Brain pericyte (primary cell): ENCODE data around the gene COL1A2.

ENCODE experiments used
- DNase-seq: peaks from one replicate; pipeline ENCODE4 v3.0.0-alpha.2; 2012; ENCODE audit warnings: low read depth, low spot score

The COL1A2 gene

GRCh38 chr7:94434042-94434441 lies 39.3 kb downstream of the COL1A2 start:
- DNase-seq: no peak

DNA sequence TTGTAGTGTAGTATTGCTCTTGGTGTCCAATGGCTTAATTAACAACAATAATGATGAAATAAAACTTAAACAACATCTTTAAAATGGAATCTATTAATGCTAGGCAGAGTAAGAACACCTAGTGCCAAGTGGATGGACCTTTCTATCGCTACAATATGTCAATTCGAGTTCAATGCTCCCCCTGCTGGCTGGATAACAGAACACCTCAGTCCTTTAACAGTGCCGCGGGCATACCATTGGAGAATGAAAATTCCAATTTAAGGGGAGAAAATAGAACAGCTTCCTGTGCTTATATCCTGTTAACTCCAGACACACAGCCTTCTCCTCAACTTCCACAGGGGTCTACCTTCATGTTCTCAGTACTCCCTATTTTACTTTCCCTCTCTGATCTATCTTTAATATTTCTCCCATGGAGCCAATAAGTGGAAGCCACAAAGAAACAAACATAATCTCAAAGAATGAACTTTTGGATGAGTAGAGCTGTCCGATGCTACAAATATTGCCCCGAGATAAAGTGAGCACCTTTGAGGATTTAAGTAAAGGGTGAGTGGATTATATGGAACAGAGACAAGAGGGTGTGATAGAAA lies 41.4 kb downstream of the COL1A2 start:
- DNase-seq: peak; percentile 15

- no peak for DNase-seq
Measured at GRCh38 chr7:94436700-94437099, 42.0 kb downstream of the COL1A2 start.

DNA sequence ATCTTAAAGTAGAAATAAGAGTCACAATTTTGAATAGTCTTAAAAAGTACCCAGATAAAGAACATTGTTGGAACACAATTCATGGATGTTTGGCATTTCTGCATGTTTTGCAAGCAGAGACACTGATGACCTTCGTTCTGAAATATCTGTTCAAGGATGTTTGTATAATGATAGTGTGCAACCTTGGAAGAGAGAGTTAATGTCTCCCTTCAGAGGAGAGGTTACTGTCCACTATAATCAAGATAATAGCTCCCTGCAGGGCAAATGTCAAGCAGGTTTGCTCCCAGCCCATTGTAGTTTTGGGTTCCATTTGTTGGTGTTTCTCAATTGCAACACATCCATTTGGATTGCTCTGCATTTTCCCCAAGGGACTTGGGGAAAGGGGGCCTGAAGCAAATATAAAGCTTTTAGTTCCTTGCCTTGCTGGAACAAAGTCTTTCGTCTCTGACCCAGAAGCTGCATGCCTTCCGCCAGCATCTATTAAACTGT lies 45.2 kb downstream of the COL1A2 start:
- DNase-seq: no peak

GRCh38 chr7:94440451-94441039 lies 45.9 kb downstream of the COL1A2 start:
- DNase-seq: no peak

GRCh38 chr7:94441138-94441537 lies 46.4 kb downstream of the COL1A2 start:
- DNase-seq: no peak

DNA sequence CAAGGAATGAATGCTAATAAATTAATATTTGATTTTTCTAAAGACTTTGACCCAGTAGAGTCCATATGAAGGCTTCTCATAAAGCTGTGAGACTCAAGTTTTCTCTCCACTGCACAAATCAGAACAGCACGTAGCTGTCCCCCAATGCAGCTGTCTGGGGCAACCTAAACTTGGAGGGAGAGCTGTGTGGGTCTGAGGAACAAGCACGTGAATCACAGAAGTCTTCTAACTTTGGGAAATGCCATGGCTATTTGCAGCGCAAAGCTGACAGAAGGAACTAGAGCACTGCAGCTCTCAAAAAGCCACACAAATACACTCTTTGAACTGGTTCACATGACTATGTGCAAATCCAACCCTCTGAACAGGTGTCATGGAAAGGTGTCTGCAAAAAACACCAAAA lies 47.9 kb downstream of the COL1A2 start:
- no peak for DNase-seq

DNA sequence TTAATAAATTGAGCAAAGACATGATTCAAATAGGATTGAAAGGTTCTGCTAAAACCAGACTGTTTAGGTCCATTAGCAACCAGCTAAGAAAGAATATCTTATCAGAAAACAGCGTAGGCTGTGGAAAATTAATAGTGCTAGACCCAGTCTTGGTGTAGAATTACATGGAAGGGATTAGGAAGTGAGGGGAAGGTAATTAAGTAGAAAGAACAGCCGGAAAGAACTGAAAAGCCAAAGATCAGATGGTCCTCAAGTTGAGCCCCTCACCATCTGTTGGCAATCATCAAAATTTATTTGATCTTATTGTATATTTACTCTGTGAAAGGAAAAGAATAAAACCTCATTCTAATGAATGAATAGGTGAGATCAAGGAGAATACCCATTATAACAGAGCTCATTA lies 50.1 kb downstream of the COL1A2 start:
- no peak for DNase-seq

GRCh38 chr7:94445696-94446194 lies 51.0 kb downstream of the COL1A2 start:
- DNase-seq: no peak

DNA sequence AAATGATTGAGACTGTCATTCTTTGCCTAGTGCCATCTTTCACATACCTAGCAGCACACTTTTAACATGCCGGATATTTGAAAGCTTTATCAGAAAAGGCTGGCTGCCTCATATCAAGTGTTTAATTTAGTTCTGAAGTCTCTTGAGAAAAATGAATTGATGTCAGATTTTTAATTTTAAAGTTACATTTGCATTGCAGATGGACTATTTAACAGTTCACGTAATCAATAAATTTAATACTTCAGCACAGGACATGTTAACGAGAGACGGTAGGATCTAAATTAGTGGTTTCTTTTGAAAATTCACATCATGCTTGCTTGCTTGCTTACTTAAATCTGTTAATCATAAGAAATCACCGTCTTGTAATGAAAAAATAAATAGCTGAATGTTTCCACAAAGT lies 51.6 kb downstream of the COL1A2 start:
- no peak for DNase-seq

DNA sequence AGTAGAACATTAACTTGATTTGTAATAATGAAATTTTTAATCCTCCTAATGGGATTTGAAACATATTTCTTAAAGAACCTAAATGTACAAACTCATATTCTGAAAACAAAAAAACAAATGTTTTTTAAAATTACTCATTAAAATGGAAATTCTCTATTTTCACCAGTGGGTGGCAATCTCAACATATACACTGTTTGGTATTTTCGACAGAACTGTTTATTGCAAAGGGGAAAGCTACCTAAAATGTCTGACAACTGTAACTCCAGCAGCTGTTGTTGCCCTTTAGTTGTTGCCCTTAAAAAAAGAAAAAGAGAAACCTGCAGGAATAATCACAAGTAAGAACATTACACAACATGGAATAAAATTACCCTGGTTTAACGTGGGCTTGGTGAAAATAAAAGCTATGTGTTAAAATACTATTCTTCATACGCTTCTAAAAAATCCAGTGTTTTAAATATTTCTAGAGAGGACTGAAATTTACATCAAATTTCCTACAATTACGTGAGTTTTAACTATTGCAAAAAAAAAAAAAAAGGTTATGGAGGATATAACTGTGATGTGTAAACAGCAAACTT lies 54.5 kb downstream of the COL1A2 start:
- DNase-seq: no peak

- no peak for DNase-seq
Measured at GRCh38 chr7:94450044-94450697, 55.5 kb downstream of the COL1A2 start.

GRCh38 chr7:94451187-94451586 lies 56.5 kb downstream of the COL1A2 start:
- no peak for DNase-seq

DNA sequence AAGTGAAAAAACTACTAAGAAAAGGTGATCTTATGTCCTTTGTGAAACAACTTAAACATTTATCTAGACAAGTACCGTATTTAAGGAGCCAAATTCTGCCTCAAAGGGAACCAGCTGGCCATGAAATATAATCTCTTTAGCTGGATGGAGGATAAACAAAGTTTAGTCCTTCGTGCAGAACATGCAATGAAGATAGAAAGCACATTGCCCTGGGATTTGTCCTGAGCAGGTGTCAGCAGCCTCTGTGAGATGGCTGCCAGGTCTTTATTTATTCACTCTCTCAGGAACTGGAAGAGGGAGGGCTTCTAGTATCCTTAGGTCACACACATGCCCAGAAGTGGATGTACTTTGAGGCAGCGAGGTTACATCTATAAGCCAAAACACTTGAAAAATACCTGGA lies 57.5 kb downstream of the COL1A2 start:
- DNase-seq: no peak

DNA sequence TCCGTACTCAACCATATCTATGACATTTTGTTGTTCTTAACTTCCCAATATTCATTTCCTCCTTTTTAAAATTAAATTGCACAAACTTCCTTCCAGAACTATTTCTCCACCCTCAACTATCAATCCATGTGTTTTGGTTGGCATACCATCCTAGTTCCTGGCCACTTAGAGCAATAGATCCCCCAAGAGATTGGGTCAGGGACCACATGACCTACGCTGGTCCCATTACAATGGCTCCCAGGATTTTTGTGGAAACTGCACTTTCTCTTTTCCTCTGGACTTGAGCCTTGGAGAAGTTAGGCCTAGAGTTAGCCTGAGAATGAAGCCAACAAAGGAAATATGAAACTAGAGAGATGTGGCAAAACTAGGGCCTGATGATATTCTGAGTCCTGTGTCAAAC lies 59.2 kb downstream of the COL1A2 start:
- no peak for DNase-seq

- DNase-seq: no peak
Measured at GRCh38 chr7:94458041-94458440, 63.3 kb downstream of the COL1A2 start.

DNA sequence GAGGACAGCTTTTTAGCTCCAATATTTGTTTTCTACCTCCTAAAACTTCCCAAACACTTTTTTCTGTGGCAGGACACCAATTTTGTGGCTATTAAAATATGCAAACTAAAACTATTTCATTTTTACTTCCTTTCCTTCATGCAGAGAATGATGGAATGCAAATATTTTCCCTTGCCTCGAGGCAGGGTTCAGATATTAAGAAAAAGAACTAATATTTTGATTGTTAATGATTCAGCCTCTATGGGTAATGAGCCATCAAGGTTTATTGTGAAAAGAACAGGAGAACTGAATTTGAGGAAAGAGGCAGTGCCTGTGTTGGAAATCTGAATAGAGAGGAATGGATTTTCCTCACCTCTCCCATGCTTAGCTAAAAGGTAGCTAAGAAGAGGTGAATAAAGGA lies 71.8 kb downstream of the COL1A2 start:
- no peak for DNase-seq

- DNase-seq: no peak
Measured at GRCh38 chr7:94471604-94472003, 76.9 kb downstream of the COL1A2 start.

DNA sequence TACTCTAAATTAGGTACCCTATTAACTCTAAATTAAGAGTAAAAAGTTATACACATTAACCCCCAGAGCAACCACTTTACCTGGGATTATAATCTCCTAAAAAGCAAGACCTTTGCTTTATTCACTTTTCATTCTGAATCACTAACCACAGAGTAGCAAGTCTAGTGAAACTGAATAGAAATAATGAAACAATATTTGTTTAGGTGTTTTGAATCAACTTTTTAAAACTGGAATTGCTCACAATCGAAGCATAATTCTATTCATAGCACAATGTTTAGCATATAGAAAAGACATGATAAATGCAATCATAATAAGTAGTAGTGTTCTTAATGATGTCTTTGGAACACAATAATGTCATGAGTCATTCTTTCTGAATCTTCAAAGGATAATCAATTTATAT lies 77.9 kb downstream of the COL1A2 start:
- DNase-seq: no peak

- no peak for DNase-seq
Measured at GRCh38 chr7:94476251-94476840, 81.7 kb downstream of the COL1A2 start.

GRCh38 chr7:94477878-94478277 lies 83.2 kb downstream of the COL1A2 start:
- no peak for DNase-seq

- DNase-seq: no peak
Measured at GRCh38 chr7:94478648-94479214, 84.0 kb downstream of the COL1A2 start.
